H1 (cell line): Measurements from ENCODE around the gene MRPL42. TPM values are rescaled to one million over a fixed set of nuclear protein-coding genes. Genes with fewer than 3 reads are reported as not detected.

Source experiments
- ATF2 ChIP-seq: IDR thresholded peaks from 2 replicates; pipeline ENCODE4 v1.6.1; 2012; ENCODE audit warnings: low read length, inconsistent platforms
- CEBPB ChIP-seq: IDR thresholded peaks from 2 replicates; pipeline ENCODE4 v1.6.1; 2012; ENCODE audit warnings: low read depth, low read length
- CREB1 ChIP-seq: IDR thresholded peaks from 2 replicates; pipeline ENCODE4 v1.6.1; 2012; ENCODE audit warnings: inconsistent platforms
- CTCF ChIP-seq, 3 experiments: IDR thresholded peaks; 1 replicate in 2 of 3; 2 replicates in 1 of 3; pipeline versions ENCODE4 v1.5.1 to v1.6.1; 2011; ENCODE audit warnings: low read length in 3 of 3, mild to moderate bottlenecking in 3 of 3, inconsistent platforms in 2 of 3, low read depth in 1 of 3, moderate library complexity in 1 of 3; ENCODE audit not compliant: insufficient read depth in 1 of 3; ENCODE audit errors: control extremely low read depth in 1 of 3
- EZH2 ChIP-seq: fragments of 200-600 bp; sonication (generic); IDR thresholded peaks from 2 replicates; pipeline ENCODE4 v1.7.1; 2012; ENCODE audit warnings: low read depth, mild to moderate bottlenecking, moderate library complexity, low read length, inconsistent platforms; ENCODE audit not compliant: severe bottlenecking
- HDAC2 ChIP-seq, 2 experiments: fragments of 300-600 bp in 1 of 2; sonication (generic) in 1 of 2; IDR thresholded peaks; 2 replicates each; pipeline ENCODE4 v1.6.1; 2011 to 2012; ENCODE audit warnings: low read depth in 2 of 2, low read length in 2 of 2, mild to moderate bottlenecking in 2 of 2, moderate library complexity in 2 of 2, borderline replicate concordance in 1 of 2, inconsistent platforms in 1 of 2
- JUN ChIP-seq: IDR thresholded peaks from 2 replicates; pipeline ENCODE4 v1.6.1; 2011; ENCODE audit warnings: low read depth, mild to moderate bottlenecking, improper control_type of control experiment, low read length
- KDM4A ChIP-seq: IDR thresholded peaks from one replicate; pipeline ENCODE4 v1.7.1; 2012; ENCODE audit warnings: low read depth, mild to moderate bottlenecking, moderate library complexity, low read length, inconsistent platforms; ENCODE audit not compliant: severe bottlenecking
- MAFK ChIP-seq: IDR thresholded peaks from 2 replicates; pipeline ENCODE4 v1.6.1; 2012; ENCODE audit warnings: low read depth, mild to moderate bottlenecking, improper control_type of control experiment, low read length
- MAX ChIP-seq: IDR thresholded peaks from 2 replicates; pipeline ENCODE4 v1.6.1; 2012; ENCODE audit warnings: inconsistent platforms
- NRF1 ChIP-seq: IDR thresholded peaks from 2 replicates; pipeline ENCODE4 v1.6.1; 2011; ENCODE audit warnings: mild to moderate bottlenecking, low read depth, low read length, improper control_type of control experiment
- POLR2AphosphoS5 ChIP-seq: IDR thresholded peaks from 2 replicates; pipeline ENCODE4 v1.6.1; 2011; ENCODE audit warnings: low read depth, low read length
- SIN3A ChIP-seq, 2 experiments: IDR thresholded peaks in 1 of 2; conservative IDR thresholded peaks in 1 of 2; 2 replicates each; pipeline ENCODE4 v1.6.1; 2011 to 2012; ENCODE audit warnings: low read length in 2 of 2, improper control_type of control experiment in 1 of 2, low read depth in 1 of 2, mild to moderate bottlenecking in 1 of 2
- SIRT6 ChIP-seq: IDR thresholded peaks from one replicate; pipeline ENCODE4 v1.7.1; 2012; ENCODE audit warnings: low read length, inconsistent platforms
- SIX5 ChIP-seq: IDR thresholded peaks from 2 replicates; pipeline ENCODE4 v1.6.1; 2011; ENCODE audit warnings: mild to moderate bottlenecking, low read depth, low read length
- SP2 ChIP-seq: IDR thresholded peaks from 2 replicates; pipeline ENCODE4 v1.6.1; 2012; ENCODE audit warnings: mild to moderate bottlenecking, low read length, inconsistent platforms
- TAF1 ChIP-seq: IDR thresholded peaks from 2 replicates; pipeline ENCODE4 v1.6.1; 2011; ENCODE audit warnings: mild to moderate bottlenecking, low read depth, low read length
- TAF7 ChIP-seq: optimal IDR thresholded peaks from 2 replicates; pipeline ENCODE3; 2011; ENCODE audit warnings: low read depth, mild to moderate bottlenecking, inconsistent platforms, low read length, moderate library complexity, borderline replicate concordance
- TBP ChIP-seq: IDR thresholded peaks from 2 replicates; pipeline ENCODE4 v1.6.1; 2011; ENCODE audit warnings: low read depth, low read length, improper control_type of control experiment
- TCF12 ChIP-seq: IDR thresholded peaks from 2 replicates; pipeline ENCODE4 v1.6.1; 2011; ENCODE audit warnings: low read depth, mild to moderate bottlenecking, low read length
- TEAD4 ChIP-seq: IDR thresholded peaks from 2 replicates; pipeline ENCODE4 v1.6.1; 2012; ENCODE audit warnings: low read depth, low read length, inconsistent platforms, mixed read lengths
- polyA plus RNA-seq, 7 experiments: library from polyadenylated mRNA; depleted of rRNA in 3 of 7; stranded (reverse) in 5 of 7; unstranded in 2 of 7; fragments of >200 nt in 5 of 7; fragments of 200-250 nt in 2 of 7; gene quantifications; 1 replicate in 5 of 7; 2 replicates in 1 of 7; 4 replicates in 1 of 7; pipeline versions ENCODE4 v1.2.1 to v1.2.3, GENCODE V29; 2011 to 2013; ENCODE audit warnings: missing spikeins in 2 of 7, mixed read lengths in 2 of 7
- total RNA-seq: library from RNA; stranded (reverse); fragmentation: NEBNext Ultra II Directional; extraction: Animal tissue kit (Norgen Biotek cat#: 25700); gene quantifications from 2 replicates; pipeline ENCODE4 v1.2.1, GENCODE V29; 2021

Gene MRPL42
- total and polyA plus RNA-seq, 2 of the 8 experiments (the other 6 are each of a cell fraction or from before 2014, with no cell fraction given): 110 to 176 TPM

- TF ChIP-seq POLR2AphosphoS5: peak; percentile 97
- TF ChIP-seq TCF12: no peak
- TF ChIP-seq CREB1: peak; percentile 62; the same call in 1 of the 2 replicates
- peak in 1 of 2 experiments; percentile 88; a peak in 2 of 4 replicates for TF ChIP-seq SIN3A (conservative IDR thresholded peaks at IDR 0.05 in 1 of 2, IDR thresholded peaks at IDR 0.05 in 1 of 2; ENCODE audit: low read depth in 1 of 2, low read length in 2 of 2)
- peak; percentile 93 for TF ChIP-seq MAX
- TF ChIP-seq TBP: peak; percentile 84
- no peak for TF ChIP-seq JUN
- TF ChIP-seq TAF7: peak; percentile 88
- TF ChIP-seq NRF1: peak; percentile 40
- TF ChIP-seq SIX5: peak; percentile 75
- no peak for TF ChIP-seq EZH2
- no peak for TF ChIP-seq SP2
- 0 out of 4 replicates have a peak, but pooled peaks of 1 of the 2 experiments have one; percentile 24 for TF ChIP-seq HDAC2 (IDR thresholded peaks at IDR 0.05; ENCODE audit: borderline replicate concordance in 1 of 2, low read depth in 2 of 2, low read length in 2 of 2)
- peak; percentile 40 to 57 (median 47) for TF ChIP-seq CTCF (IDR thresholded peaks at IDR 0.05; ENCODE audit: control extremely low read depth in 1 of 3, insufficient read depth in 1 of 3, low read depth in 1 of 3, low read length in 3 of 3)
- no peak for TF ChIP-seq CEBPB
- no peak for TF ChIP-seq SIRT6
- TF ChIP-seq TAF1: peak; percentile 96
- TF ChIP-seq ATF2: no peak
- TF ChIP-seq TEAD4: no peak
- peak; percentile 63 for TF ChIP-seq KDM4A
- TF ChIP-seq MAFK: no peak
Measured at GRCh38 chr12:93467351-93468007, at the start of gene MRPL42 (continued).
